Activated CD4-positive, alpha-beta T cell treated with anti-CD3 and anti-CD28 coated beads for 48 hours (primary cell): Measurements from ENCODE around the gene ZMYM2.
A peak's percentile ranks its signal among the peaks of the same experiment; 100 is the strongest.
"Not testable (repeated sequence)": the region's sequence is repeated elsewhere in the genome, so short reads cannot be mapped to it uniquely, and the experiment has no call there.

Experiments
- DNase-seq: peaks from one replicate; pipeline ENCODE4 v3.0.0-alpha.2; 2020

ZMYM2 gene

GRCh38 chr13:19958155-19959111 is at the start of gene ZMYM2:
Gene ZMYM2 (plus strand): TSS chr13:19958727. CDS start chr13:19993073, 34,346 bp downstream.
- DNase-seq, result peak; percentile 98

DNA sequence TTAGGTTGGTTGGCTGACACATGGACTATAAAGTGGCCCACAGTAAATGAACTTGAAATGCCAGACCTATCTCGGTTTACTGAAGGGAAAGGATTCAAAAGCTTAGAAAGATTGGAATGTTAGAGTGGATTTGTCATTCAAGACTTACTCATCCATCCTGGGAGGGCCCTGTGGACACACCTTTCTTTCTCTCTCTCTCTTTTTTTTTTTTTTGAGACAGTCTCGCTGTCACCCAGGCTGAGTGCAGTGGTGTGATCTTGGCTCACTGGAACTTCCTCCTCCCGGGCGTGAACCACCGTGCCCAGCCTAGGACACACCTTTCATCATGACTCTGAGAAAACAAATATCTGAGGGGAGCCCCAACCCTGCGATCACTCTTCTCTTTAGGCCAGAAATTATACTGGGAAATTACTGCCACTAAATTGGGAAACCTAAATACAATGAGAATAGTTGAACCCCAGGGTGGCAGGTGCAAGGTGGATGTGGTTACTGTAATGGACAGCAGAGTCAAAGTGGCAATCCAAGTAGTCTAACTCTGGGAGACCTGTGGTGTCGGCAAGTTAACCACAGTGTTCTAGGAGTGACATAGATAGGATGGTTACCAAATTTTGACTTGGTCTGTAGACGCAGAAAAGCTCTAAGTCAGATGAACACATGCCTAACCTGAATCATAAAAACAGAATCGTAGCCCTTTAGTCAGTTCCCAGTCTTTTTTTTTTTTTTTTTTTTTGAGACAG is 48.0 kb upstream of the ZMYM2 start:
- DNase-seq, result no peak

- no peak for DNase-seq
These were observed 31.3 kb upstream of the ZMYM2 start for GRCh38 chr13:19927117-19927748.

DNA sequence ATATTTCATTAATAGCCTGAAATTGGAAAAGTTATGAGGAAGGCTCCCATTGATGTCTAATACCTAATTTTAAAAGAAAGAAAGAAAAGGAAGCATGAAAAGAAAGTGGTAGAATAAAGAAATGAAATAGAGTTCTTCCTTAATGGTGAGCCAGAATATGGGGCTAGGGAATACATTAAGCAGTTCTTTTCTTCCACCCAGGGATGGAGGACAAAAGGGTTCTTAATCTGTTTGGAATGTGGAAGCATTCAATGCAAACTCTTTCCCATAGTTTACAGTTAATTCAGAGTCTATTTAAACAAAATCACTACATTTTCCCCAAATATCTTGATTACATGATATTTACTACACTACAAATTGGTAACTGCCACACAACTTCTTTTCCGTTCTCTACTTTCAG is 18.4 kb upstream of the ZMYM2 start:
- DNase-seq, result no peak

GRCh38 chr13:19950374-19950773 is 8.2 kb upstream of the ZMYM2 start:
- no peak for DNase-seq

DNA sequence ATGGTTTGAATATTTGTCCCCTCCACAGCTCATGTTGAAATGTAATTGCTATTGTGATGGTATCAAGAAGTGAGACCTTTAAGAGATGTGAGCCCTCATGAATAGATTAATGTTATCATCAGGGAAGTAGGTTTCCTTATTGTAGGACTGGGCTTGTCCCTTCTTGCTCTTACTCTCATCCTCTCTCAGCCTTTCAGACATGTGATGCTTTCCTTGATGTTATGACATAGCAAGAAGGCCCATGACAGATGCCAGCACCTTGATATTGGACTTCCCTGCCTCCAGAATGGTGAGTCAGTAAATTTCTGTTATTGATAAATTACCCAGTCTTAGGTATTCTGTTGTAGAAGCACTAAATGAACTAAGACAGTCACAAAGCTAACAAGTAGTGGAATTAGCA is 5.7 kb upstream of the ZMYM2 start:
- no peak for DNase-seq

GRCh38 chr13:19955873-19956559 is 2.5 kb upstream of the ZMYM2 start:
- no peak for DNase-seq

DNA sequence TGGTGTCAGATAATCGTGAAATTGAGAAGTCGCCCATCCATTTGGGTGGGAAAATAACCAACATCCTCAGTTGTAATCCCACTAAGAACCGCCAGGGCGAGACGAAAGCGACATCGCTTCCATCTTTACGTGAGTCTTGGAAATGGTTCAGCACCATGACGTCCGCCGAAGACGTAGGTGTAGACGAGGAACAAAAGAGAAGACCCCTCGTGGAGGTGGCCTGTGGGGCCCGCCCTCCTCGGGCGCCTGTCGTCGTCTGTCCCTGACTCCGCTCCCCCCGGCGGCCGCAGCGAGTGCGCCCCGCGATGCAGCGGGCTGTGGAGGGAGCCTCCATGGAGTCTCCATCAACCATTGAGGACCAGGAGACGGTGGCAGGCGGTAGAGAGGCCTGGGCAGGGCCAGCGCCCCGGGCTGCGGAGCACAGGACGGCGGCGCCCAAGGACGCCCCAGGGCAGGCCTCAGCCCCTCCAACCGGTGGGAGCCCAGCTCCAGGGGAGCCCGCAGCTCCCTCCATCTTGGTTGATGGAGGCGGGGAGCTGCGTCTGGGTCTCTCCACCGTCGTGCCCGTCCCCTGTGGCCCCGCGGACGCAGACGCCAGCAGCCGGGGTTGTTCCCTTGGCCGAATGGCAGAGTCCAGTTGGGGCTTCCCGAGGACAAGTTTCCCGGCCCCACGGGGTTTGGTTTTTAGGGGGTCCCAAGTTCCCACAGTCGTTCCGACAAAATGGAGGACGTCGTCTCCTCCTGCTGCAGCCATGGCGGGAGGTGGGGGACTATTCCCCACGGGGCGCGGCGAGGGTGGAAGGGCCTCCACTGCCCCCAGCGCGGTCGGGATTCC is 990 bp upstream of the ZMYM2 start:
- DNase-seq, result peak; percentile 88

DNA sequence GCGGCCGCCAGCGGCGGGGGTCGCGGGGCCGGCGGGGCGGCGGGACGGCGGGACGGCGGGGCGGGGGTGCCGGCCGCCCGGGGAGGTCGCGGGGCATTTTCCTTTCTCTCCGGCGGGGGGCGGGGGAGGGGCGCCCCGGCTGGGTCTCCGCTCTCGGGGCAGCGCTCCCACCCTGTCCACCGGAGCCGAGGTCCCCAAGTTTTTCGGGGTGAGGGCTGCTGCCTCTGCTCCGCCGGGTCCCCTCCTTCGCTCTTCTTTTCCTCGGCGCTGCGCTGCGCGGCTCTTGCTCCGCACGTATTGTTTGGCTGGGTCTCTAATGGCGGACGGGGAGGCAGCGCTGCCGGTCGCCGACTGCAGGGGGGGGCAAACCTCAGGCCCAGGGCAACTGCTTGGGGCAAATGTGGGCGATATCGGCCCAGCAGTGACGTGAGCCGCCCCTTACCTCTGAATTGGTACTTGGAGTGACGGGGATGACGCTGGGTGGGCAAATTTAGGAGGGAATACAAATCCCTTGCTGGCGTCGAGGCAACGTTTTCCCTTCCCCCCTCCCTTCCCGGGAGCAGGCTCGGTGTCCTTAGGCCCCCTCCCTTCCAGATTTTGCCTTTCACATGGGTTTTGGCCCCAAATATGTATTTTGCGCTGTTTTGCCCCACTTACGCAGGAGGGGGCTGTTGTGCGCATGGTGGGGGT is 759 bp downstream of the ZMYM2 start:
- peak; percentile 81 for DNase-seq

GRCh38 chr13:19959831-19960652 is 1.5 kb downstream of the ZMYM2 start:
- DNase-seq, result peak; percentile 91

GRCh38 chr13:19960653-19960976 is 2.1 kb downstream of the ZMYM2 start:
- DNase-seq, result no peak

- no peak for DNase-seq
These were observed 3.0 kb downstream of the ZMYM2 start for GRCh38 chr13:19961489-19961888.

DNA sequence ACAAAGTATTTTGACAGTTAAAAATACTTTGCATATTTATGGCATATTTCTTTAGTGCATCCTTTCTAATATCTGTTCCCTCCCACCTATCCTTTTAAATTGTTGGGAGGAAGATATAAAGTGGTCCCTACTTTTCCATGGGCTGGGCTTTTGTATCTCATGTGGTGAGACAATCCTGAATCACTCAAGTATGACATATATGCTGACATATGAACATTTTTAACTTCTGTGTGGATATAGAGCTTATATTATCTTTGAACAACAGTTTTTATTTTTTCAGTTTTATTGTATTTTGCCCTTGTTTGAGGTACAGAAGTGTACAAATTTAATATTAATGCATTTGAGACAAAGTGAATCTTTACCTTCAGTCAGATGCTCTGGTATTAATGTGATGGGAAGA is 3.4 kb downstream of the ZMYM2 start:
- no peak for DNase-seq

GRCh38 chr13:19962894-19963293 is 4.4 kb downstream of the ZMYM2 start:
- DNase-seq, result no peak

GRCh38 chr13:19967621-19968020 is 9.1 kb downstream of the ZMYM2 start:
- no peak for DNase-seq

- not testable (repeated sequence) for DNase-seq
These were observed 16.0 kb downstream of the ZMYM2 start for GRCh38 chr13:19974498-19975009.

DNA sequence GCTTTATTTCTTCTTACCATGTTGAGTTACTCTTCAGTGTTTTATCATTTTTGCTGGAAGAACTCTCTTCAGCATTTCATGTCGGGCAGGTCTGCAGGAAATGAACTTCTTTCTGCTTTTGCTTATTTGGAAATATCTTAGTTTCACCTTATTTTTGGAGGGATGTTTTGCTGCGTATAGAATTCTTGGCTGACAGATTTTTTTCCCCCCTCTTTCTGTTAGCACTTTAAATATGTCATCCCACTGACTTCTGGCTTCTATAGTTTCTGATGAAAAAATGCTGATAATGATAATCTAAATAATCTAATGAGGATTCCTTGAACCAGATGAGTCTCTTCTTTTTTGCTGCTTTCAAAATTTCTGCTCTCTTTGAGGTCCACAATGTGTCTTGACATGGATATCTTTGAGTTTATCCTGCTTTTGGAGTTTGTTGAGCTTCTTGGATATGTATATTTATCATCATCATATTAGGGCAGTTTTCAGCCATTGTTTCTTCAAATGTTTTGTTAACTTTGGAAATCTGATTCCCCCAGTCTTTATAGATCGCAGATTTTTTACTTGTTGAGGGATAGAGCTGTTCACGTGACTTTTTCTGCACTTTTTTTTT is 20.4 kb downstream of the ZMYM2 start:
- no peak for DNase-seq

DNA sequence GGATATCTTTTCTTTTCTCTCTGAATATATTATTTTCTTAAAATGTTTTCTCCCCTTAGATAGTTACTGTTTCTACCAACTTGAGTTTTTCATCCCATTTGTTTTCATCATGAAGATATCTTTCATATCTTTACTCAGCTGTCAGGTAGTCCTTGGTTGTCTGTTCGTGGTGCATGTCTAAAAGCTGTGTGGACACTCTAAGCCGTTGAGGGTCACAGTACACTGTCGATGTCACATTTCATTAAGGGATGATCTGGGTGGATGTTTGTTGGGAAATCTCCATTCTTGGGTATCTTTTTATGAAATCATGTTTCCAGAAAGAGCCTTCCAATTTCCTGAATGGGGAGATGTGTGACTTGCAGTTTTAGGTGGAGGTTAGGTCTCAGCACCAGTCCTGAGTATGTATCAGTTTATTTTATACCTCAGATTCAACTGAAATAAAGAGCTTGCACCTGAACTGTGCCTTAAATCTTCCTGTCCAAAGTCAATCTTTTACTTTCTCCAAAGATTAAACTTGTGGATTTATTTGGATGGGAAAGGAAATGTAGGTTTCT is 23.2 kb downstream of the ZMYM2 start:
- no peak for DNase-seq

- no peak for DNase-seq
These were observed 24.0 kb downstream of the ZMYM2 start for GRCh38 chr13:19982447-19983043.
